ENCODE data around the gene VPS9D1. TPM values are rescaled to one million over a fixed set of nuclear protein-coding genes. Genes with fewer than 3 reads are reported as not detected.
"Not testable (repeated sequence)": the region's sequence is repeated elsewhere in the genome, so short reads cannot be mapped to it uniquely, and the experiment has no call there.

The VPS9D1 gene
- total RNA-seq, 1 donor from 2014 or later = 3.4 TPM

GRCh38 chr16:89678258-89678657, 42.4 kb downstream of the VPS9D1 start:
- no peak for FAIRE-seq
- DNase-seq (ENCODE audit: low read depth) = no peak

GRCh38 chr16:89672177-89672941, 48.3 kb downstream of the VPS9D1 start:
- H3K27me3 ChIP-seq (ENCODE audit: control insufficient read depth, insufficient read depth, low read length) = no peaks in the 10 kb centered on the region
- no peaks in the 10 kb centered on the region for H3K36me3 ChIP-seq (ENCODE audit: control insufficient read depth, insufficient read depth, low read length)
- TF ChIP-seq CTCF (IDR thresholded peaks at IDR 0.05; ENCODE audit: insufficient read depth, low read length, severe bottlenecking) = no peak
- FAIRE-seq (no peak), DNase-seq (ENCODE audit: low read depth) (no peak)
- no peak overlapping the region for H3K4me3 ChIP-seq (ENCODE audit: low read depth, low read length)

More at GRCh38 chr16:89678258-89678657, 42.4 kb downstream of the VPS9D1 start:
- Histone ChIP-seq H3K4me3 (ENCODE audit: low read depth, low read length) (no peak overlapping the region), H3K36me3 (ENCODE audit: control insufficient read depth, insufficient read depth, low read length) (no peaks in the 10 kb centered on the region), H3K27me3 (ENCODE audit: control insufficient read depth, insufficient read depth, low read length) (no peaks in the 10 kb centered on the region)
- no peak for TF ChIP-seq CTCF (IDR thresholded peaks at IDR 0.05; ENCODE audit: insufficient read depth, low read length, severe bottlenecking)

- FAIRE-seq = not testable (repeated sequence)
Observed at GRCh38 chr16:89671565-89671964, 49.1 kb downstream of the VPS9D1 start.

GRCh38 chr16:89670496-89671431, 49.9 kb downstream of the VPS9D1 start:
- TF ChIP-seq CTCF (IDR thresholded peaks at IDR 0.05; ENCODE audit: insufficient read depth, low read length, severe bottlenecking) = no peak
- DNase-seq (ENCODE audit: low read depth) (peak; percentile 47), FAIRE-seq (no peak)
- Histone ChIP-seq H3K36me3 (ENCODE audit: control insufficient read depth, insufficient read depth, low read length) (no peaks in the 10 kb centered on the region), H3K4me3 (ENCODE audit: low read depth, low read length) (no peak overlapping the region), H3K27me3 (ENCODE audit: control insufficient read depth, insufficient read depth, low read length) (no peaks in the 10 kb centered on the region)

More at GRCh38 chr16:89671565-89671964, 49.1 kb downstream of the VPS9D1 start:
- H3K4me3 ChIP-seq (ENCODE audit: low read depth, low read length); H3K27me3 ChIP-seq (ENCODE audit: control insufficient read depth, insufficient read depth, low read length); H3K36me3 ChIP-seq (ENCODE audit: control insufficient read depth, insufficient read depth, low read length); DNase-seq (ENCODE audit: low read depth): not testable (repeated sequence)

GRCh38 chr16:89669755-89670154, 50.9 kb downstream of the VPS9D1 start:
- no peak for DNase-seq (ENCODE audit: low read depth)
- no peak for TF ChIP-seq CTCF (IDR thresholded peaks at IDR 0.05; ENCODE audit: insufficient read depth, low read length, severe bottlenecking)
- H3K36me3 ChIP-seq (ENCODE audit: control insufficient read depth, insufficient read depth, low read length) = no peaks in the 10 kb centered on the region
- no peak for FAIRE-seq
- no peaks in the 10 kb centered on the region for H3K27me3 ChIP-seq (ENCODE audit: control insufficient read depth, insufficient read depth, low read length)
- no peak overlapping the region for H3K4me3 ChIP-seq (ENCODE audit: low read depth, low read length)

- no peak for DNase-seq (ENCODE audit: low read depth)
- no peak for TF ChIP-seq CTCF (IDR thresholded peaks at IDR 0.05; ENCODE audit: insufficient read depth, low read length, severe bottlenecking)
- H3K4me3 ChIP-seq (ENCODE audit: low read depth, low read length) = peak overlapping the region; percentile 32
- no peaks in the 10 kb centered on the region for H3K27me3 ChIP-seq (ENCODE audit: control insufficient read depth, insufficient read depth, low read length)
- H3K36me3 ChIP-seq (ENCODE audit: control insufficient read depth, insufficient read depth, low read length) = no peaks in the 10 kb centered on the region
- FAIRE-seq = no peak
Observed at GRCh38 chr16:89668790-89669158, 51.9 kb downstream of the VPS9D1 start.
